IMR-90 (cell line): ENCODE results near the gene R3HDM4. TPM values are rescaled to one million over a fixed set of nuclear protein-coding genes. Genes with fewer than 3 reads are reported as not detected.

Source experiments
- ATAC-seq: fragments of 200-7000 bp; cut with Tn5 transposase; 2 replicates; pipeline ENCODE4 v1.9.1; 2020; ENCODE audit warnings: low read depth, mild to moderate bottlenecking, moderate library complexity
- BruUV-seq: library from RNA; stranded (reverse); fragments of 400-500 nt; replicated peaks from 2 replicates; lab custom pipeline; 2021; lab: Mats Ljungman, UMichigan
- CTCF ChIA-PET: fragments of 300-600 bp; formaldehyde crosslinking; extraction: SDS; loops from one replicate; lab custom pipeline; 2021; ENCODE audit warnings: antibody characterized with exemption; lab: Yijun Ruan, JAX
- POLR2A ChIA-PET: fragments of 300-600 bp; sonication (Branson Sonifier 250); formaldehyde crosslinking; loops from one replicate; lab custom pipeline; 2022; ENCODE audit warnings: antibody characterized with exemption; ENCODE audit not compliant: unreplicated experiment; lab: Charles Lee
- DNase-seq: peaks from one replicate; pipeline ENCODE4 v3.0.0; 2013
- H2AFZ ChIP-seq: replicated peaks from 2 replicates; pipeline ENCODE3; 2013; ENCODE audit warnings: low read length, mild to moderate bottlenecking; ENCODE audit not compliant: poor library complexity
- H2AK5ac ChIP-seq: 2 replicates; pipeline ENCODE4 v1.6.1; 2013; ENCODE audit warnings: low read depth, low read length, inconsistent platforms
- H2AK9ac ChIP-seq: replicated peaks from 2 replicates; pipeline ENCODE3; 2013; ENCODE audit warnings: mild to moderate bottlenecking, low read depth, low read length, moderate library complexity; ENCODE audit not compliant: poor library complexity
- H2BK120ac ChIP-seq: 2 replicates; pipeline ENCODE4 v1.6.1; 2013; ENCODE audit warnings: low read depth, low read length, inconsistent platforms
- H2BK15ac ChIP-seq: 3 replicates; pipeline ENCODE4 v1.6.1; 2013; ENCODE audit warnings: low read depth, low read length, inconsistent platforms
- H2BK20ac ChIP-seq: 2 replicates; pipeline ENCODE4 v1.6.1; 2013; ENCODE audit warnings: low read depth, mild to moderate bottlenecking, inconsistent platforms, low read length, moderate library complexity
- H2BK5ac ChIP-seq: 2 replicates; pipeline ENCODE4 v1.6.1; 2013; ENCODE audit warnings: mild to moderate bottlenecking, low read depth, low read length, inconsistent platforms; ENCODE audit not compliant: poor library complexity, severe bottlenecking
- H3K14ac ChIP-seq: replicated peaks from 2 replicates; pipeline ENCODE4 v1.6.1; 2013; ENCODE audit warnings: low read depth, low read length, inconsistent platforms
- H3K18ac ChIP-seq: 2 replicates; pipeline ENCODE4 v1.6.1; 2013; ENCODE audit warnings: low read depth, low read length, control low read depth
- H3K23ac ChIP-seq: 2 replicates; pipeline ENCODE4 v1.6.1; 2013; ENCODE audit warnings: low read depth, low read length, inconsistent platforms
- H3K27ac ChIP-seq: 2 replicates; pipeline ENCODE4 v1.5.1; 2013; ENCODE audit warnings: mild to moderate bottlenecking, control low read depth, low read length; ENCODE audit not compliant: insufficient read depth
- H3K27me3 ChIP-seq: 2 replicates; pipeline ENCODE4 v1.6.1; 2013; ENCODE audit warnings: low read length; ENCODE audit not compliant: control insufficient read depth, insufficient read depth
- H3K36me3 ChIP-seq: 2 replicates; pipeline ENCODE4 v1.6.1; 2013; ENCODE audit warnings: low read length, mixed read lengths; ENCODE audit not compliant: control insufficient read depth, insufficient read depth
- H3K4ac ChIP-seq: 2 replicates; pipeline ENCODE4 v1.6.1; 2013; ENCODE audit warnings: low read depth, low read length, inconsistent platforms
- H3K4me1 ChIP-seq: 2 replicates; pipeline ENCODE4 v1.6.1; 2013; ENCODE audit warnings: low read length, mixed read lengths; ENCODE audit not compliant: control insufficient read depth, insufficient read depth
- H3K4me2 ChIP-seq: 2 replicates; pipeline ENCODE4 v1.6.1; 2013; ENCODE audit warnings: low read depth, mild to moderate bottlenecking, control low read depth, low read length, moderate library complexity
- H3K4me3 ChIP-seq: 2 replicates; pipeline ENCODE4 v1.5.1; 2013; ENCODE audit warnings: low read depth, mild to moderate bottlenecking, control low read depth, low read length, moderate library complexity; ENCODE audit not compliant: insufficient read depth
- H3K56ac ChIP-seq: 2 replicates; pipeline ENCODE4 v1.6.1; 2013; ENCODE audit warnings: low read length, inconsistent platforms; ENCODE audit not compliant: insufficient read depth; ENCODE audit errors: extremely low read depth
- H3K79me1 ChIP-seq, 2 experiments: 2 replicates each; pipeline ENCODE4 v1.6.1; 2013; ENCODE audit warnings: low read length in 2 of 2, inconsistent platforms in 1 of 2, low read depth in 1 of 2
- H3K9ac ChIP-seq: 2 replicates; pipeline ENCODE4 v1.6.1; 2013; ENCODE audit warnings: low read depth, low read length, control low read depth
- H3K9me1 ChIP-seq: 2 replicates; pipeline ENCODE4 v1.6.1; 2013; ENCODE audit warnings: low read length, inconsistent platforms; ENCODE audit not compliant: insufficient read depth
- H3K9me3 ChIP-seq: 2 replicates; pipeline ENCODE4 v1.6.1; 2013; ENCODE audit warnings: low read length; ENCODE audit not compliant: control insufficient read depth, insufficient read depth
- H4K20me1 ChIP-seq: 2 replicates; pipeline ENCODE4 v1.6.1; 2013; ENCODE audit warnings: low read length, inconsistent platforms; ENCODE audit not compliant: insufficient read depth
- H4K5ac ChIP-seq: 2 replicates; pipeline ENCODE4 v1.6.1; 2013; ENCODE audit warnings: mild to moderate bottlenecking, low read depth, low read length, control low read depth
- H4K8ac ChIP-seq, 2 experiments: 2 replicates each; pipeline ENCODE4 v1.6.1; 2013; ENCODE audit warnings: low read depth in 2 of 2, low read length in 2 of 2, control low read depth in 1 of 2, inconsistent platforms in 1 of 2
- H4K91ac ChIP-seq: 2 replicates; pipeline ENCODE4 v1.6.1; 2013; ENCODE audit warnings: low read depth, low read length, inconsistent platforms; ENCODE audit not compliant: insufficient read depth
- BHLHE40 ChIP-seq: fragments of 150-350 bp; IDR thresholded peaks from 2 replicates; pipeline ENCODE4 v1.6.1; 2016; ENCODE audit warnings: mild to moderate bottlenecking, low read depth, low read length
- CHD1 ChIP-seq: IDR thresholded peaks from 2 replicates; pipeline ENCODE4 v1.6.1; 2012; ENCODE audit warnings: low read depth, low read length, improper control_type of control experiment
- CTCF ChIP-seq: conservative IDR thresholded peaks from 2 replicates; pipeline ENCODE4 v1.5.1; 2012; ENCODE audit warnings: mild to moderate bottlenecking, low read depth, low read length, improper control_type of control experiment
- ELK1 ChIP-seq: fragments of 150-350 bp; IDR thresholded peaks from 2 replicates; pipeline ENCODE4 v1.6.1; 2016; ENCODE audit warnings: low read depth, mild to moderate bottlenecking, low read length, moderate library complexity, borderline replicate concordance
- FOS ChIP-seq: fragments of 150-350 bp; IDR thresholded peaks from 2 replicates; pipeline ENCODE4 v1.6.1; 2016; ENCODE audit warnings: low read depth, low read length
- MXI1 ChIP-seq: IDR thresholded peaks from 2 replicates; pipeline ENCODE4 v1.6.1; 2012; ENCODE audit warnings: low read depth, mild to moderate bottlenecking, low read length, moderate library complexity, borderline replicate concordance
- RAD21 ChIP-seq: IDR thresholded peaks from 2 replicates; pipeline ENCODE4 v1.6.1; 2012; ENCODE audit warnings: low read length, improper control_type of control experiment
- RFX5 ChIP-seq: IDR thresholded peaks from 2 replicates; pipeline ENCODE4 v1.8.0; 2012; ENCODE audit warnings: low read depth, mild to moderate bottlenecking, low read length, moderate library complexity
- SMC3 ChIP-seq: fragments of 150-350 bp; IDR thresholded peaks from 2 replicates; pipeline ENCODE4 v1.6.1; 2016; ENCODE audit warnings: low read depth, mild to moderate bottlenecking, antibody characterized with exemption, low read length, moderate library complexity
- USF2 ChIP-seq: fragments of 150-350 bp; IDR thresholded peaks from 2 replicates; pipeline ENCODE4 v1.6.1; 2017; ENCODE audit warnings: mild to moderate bottlenecking, antibody characterized with exemption, low read length, low read depth
- WGBS, 2 experiments: methylation state at CpG; one replicate each; pipeline versions ENCODE4 v1.1.5 to v1.1.7; 2013; ENCODE audit warnings: missing lambda C conversion rate in 2 of 2; ENCODE audit not compliant: insufficient read length in 1 of 2; ENCODE audit errors: extremely low coverage in 2 of 2; 5-methylcytosine and 5-hydroxymethylcytosine counted together
- dilution Hi-C: fragments of 300-500 bp; cut with HindIII; formaldehyde crosslinking; loops from one replicate; pipeline ENCODE4 v1.14.3; 2018; ENCODE audit warnings: low sequenced_read_pairs; ENCODE audit not compliant: unreplicated experiment
- in situ Hi-C: fragments of 300-500 bp; cut with MboI; formaldehyde crosslinking; loops from 3 replicates; pipeline ENCODE4 v1.14.3; 2019; ENCODE audit warnings: low sequenced_read_pairs, inconsistent platforms, mixed read lengths
- intact Hi-C: fragments of 100-400 bp; cut with micrococcal nuclease; formaldehyde crosslinking; loops from 2 replicates; pipeline ENCODE4 v1.10.0; 2022
- polyA plus RNA-seq, 3 experiments: library from polyadenylated mRNA; depleted of rRNA; stranded (reverse); fragments of >200 nt; gene quantifications; 2 replicates each; pipeline ENCODE4 v1.2.3, GENCODE V29; 2012; ENCODE audit warnings: low replicate concordance in 1 of 3
- total RNA-seq: library from RNA; depleted of rRNA; stranded (reverse); fragments of >200 nt; gene quantifications from 2 replicates; pipeline ENCODE4 v1.2.3, GENCODE V29; 2012

The R3HDM4 gene
- total and polyA plus RNA-seq, 2 of the 4 experiments (the other 2 are of a cell fraction): 9.0 to 51.5 TPM

- TF ChIP-seq USF2 (peak; percentile 77), CHD1 (no peak), SMC3 (no peak)
These were observed 12.1 kb upstream of the R3HDM4 start (continued) for GRCh38 chr19:925087-925525.

DNA sequence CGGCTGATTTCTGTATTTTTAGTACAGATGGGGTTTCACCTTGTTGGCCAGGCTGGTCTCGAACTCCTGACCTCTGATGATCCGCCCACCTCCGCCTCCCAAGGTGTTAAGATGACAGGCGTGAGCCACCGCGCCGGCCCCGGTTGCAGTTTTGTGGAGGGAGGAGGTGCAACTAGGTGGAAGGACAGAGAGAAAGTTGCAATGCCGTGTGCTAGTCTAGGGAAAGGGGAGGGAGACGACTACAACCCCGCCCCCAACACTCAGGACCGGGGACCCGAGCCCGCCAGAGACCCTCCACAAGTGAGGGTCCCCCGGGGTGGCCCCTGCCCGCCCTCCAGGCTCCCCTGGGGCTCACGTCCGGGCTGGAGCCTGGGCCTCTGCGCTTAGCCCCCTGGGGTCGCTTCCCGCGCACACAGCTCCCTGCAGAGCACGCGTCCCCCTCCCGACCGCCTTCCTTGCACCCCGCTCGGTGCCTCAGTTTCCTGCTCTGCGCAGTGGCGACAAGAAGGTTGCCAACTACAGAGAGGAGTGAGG, 11.6 kb upstream of the R3HDM4 start:
- peaks cover 10% of the 10 kb centered on the region for H4K20me1 ChIP-seq
- BruUV-seq: no TSS peak
- peak overlapping the region; percentile 91 for H3K27ac ChIP-seq
- H3K56ac ChIP-seq: peak overlapping the region; percentile 18; the same call in 1 of the 2 replicates
- H3K79me1 ChIP-seq: peaks cover 0 to 33% of the 10 kb centered on the region in 2 experiments; a peak in 1 of 4 replicates
- CTCF ChIA-PET: no interaction called here
- H3K27me3 ChIP-seq: peaks cover 15% of the 10 kb centered on the region
- H2BK20ac ChIP-seq: no peak overlapping the region; the same call in 1 of the 2 replicates
- H4K5ac ChIP-seq: no peak overlapping the region
- H3K4me1 ChIP-seq: peaks cover 7% of the 10 kb centered on the region
- H2BK15ac ChIP-seq: 0 out of 3 replicates have a peak overlapping the region, but pooled peaks have one; percentile 6
- H3K9me3 ChIP-seq: no peaks in the 10 kb centered on the region
- H2AK5ac ChIP-seq: peak overlapping the region; percentile 77
- peak overlapping the region; percentile 96 for H3K4me3 ChIP-seq
- peak overlapping the region; percentile 95 for H2AFZ ChIP-seq
- dilution Hi-C loops: no loop called here
- POLR2A ChIA-PET: no interaction called here
- intact Hi-C loops: no loop called here
- H3K14ac ChIP-seq: peak overlapping the region; percentile 65
- H2AK9ac ChIP-seq: peak overlapping the region; percentile 98
- peak overlapping the region; percentile 50 to 57; a peak in 2 of 4 replicates for H4K8ac ChIP-seq
- DNase-seq (no peak), ATAC-seq (no peak)
- peak overlapping the region; percentile 79; the same call in 1 of the 2 replicates for H2BK120ac ChIP-seq
- in situ Hi-C loops: loop anchor here (5.0 kb wide), 2 partner anchors 58 to 147 kb away; partner anchors contain the start of gene WDR18
- H3K9me1 ChIP-seq: no peaks in the 10 kb centered on the region
- H3K18ac ChIP-seq: no peak overlapping the region
- peak overlapping the region; percentile 74 for H3K4me2 ChIP-seq
- peak overlapping the region; percentile 93 for H3K23ac ChIP-seq
- H4K91ac ChIP-seq: peak overlapping the region; percentile 31; the same call in 1 of the 2 replicates
- WGBS, 2 experiments: 15% methylated on average over 11 of the region's 31 CpGs; no CpG with 5 or more reads in 1 of the 2 experiments
- H2BK5ac ChIP-seq: peak overlapping the region; percentile 96
- H3K4ac ChIP-seq: peak overlapping the region; percentile 86
- H3K36me3 ChIP-seq: peaks cover 9% of the 10 kb centered on the region
- peak overlapping the region; percentile 78 for H3K9ac ChIP-seq
- TF ChIP-seq USF2: no peak
- TF ChIP-seq FOS: no peak
- TF ChIP-seq BHLHE40: no peak
- no peak for TF ChIP-seq RAD21
- TF ChIP-seq ELK1: no peak
- no peak for TF ChIP-seq MXI1
- TF ChIP-seq RFX5: no peak
- TF ChIP-seq CTCF: no peak
